ENCODE data around the gene GGTLC3. TPM values are rescaled to one million over a fixed set of nuclear protein-coding genes. Genes with fewer than 3 reads are reported as not detected.
"Not testable (repeated sequence)": the region's sequence is repeated elsewhere in the genome, so short reads cannot be mapped to it uniquely, and the experiment has no call there.

GGTLC3 gene
- total and polyA plus RNA-seq, 5 donors = not detected

- H3K27me3 ChIP-seq (ENCODE audit: control insufficient read depth, insufficient read depth); H3K4me3 ChIP-seq (ENCODE audit: low read length); ATAC-seq; intact Hi-C loops (cut with DNase I); H3K4me1 ChIP-seq (ENCODE audit: control insufficient read depth, insufficient read depth, low read length); H3K27ac ChIP-seq (ENCODE audit: low read length); DNase-seq; H3K9me3 ChIP-seq (ENCODE audit: control insufficient read depth, low read length): not testable (repeated sequence)
- WGBS = 74% methylated on average over 6 of the region's 6 CpGs
Measured at GRCh38 chr22:18511327-18511726, 6.6 kb downstream of the GGTLC3 start.

GRCh38 chr22:18496227-18496626 lies 21.7 kb downstream of the GGTLC3 start:
- intact Hi-C loops (cut with DNase I); H3K27me3 ChIP-seq (ENCODE audit: control insufficient read depth, insufficient read depth); H3K27ac ChIP-seq (ENCODE audit: low read length); ATAC-seq; H3K9me3 ChIP-seq (ENCODE audit: control insufficient read depth, low read length); H3K4me1 ChIP-seq (ENCODE audit: control insufficient read depth, insufficient read depth, low read length); H3K4me3 ChIP-seq (ENCODE audit: low read length); DNase-seq: not testable (repeated sequence)
- no CpG with 5 or more reads among the region's 3 CpGs for WGBS

Other genes with a start within 250 kb of the GGTLC3 start
- 1 to 10 TPM in 1 of 4 donors, under 1 TPM in 1, not detected in 2; 0.68 to 1.4 TPM for gene TMEM191B, start 9.6 kb upstream of the GGTLC3 start, total RNA-seq
- gene TMEM191B, start 9.6 kb upstream of the GGTLC3 start, polyA plus RNA-seq = 0.27 TPM
- gene RIMBP3, start 93.8 kb upstream of the GGTLC3 start, total RNA-seq = under 1 TPM; 0.06 to 0.21 (median 0.17) TPM
- gene RIMBP3, start 93.8 kb upstream of the GGTLC3 start, polyA plus RNA-seq = 0.02 TPM

Measured in right cardiac atrium (tissue), 5 donors.